GM12878 (cell line): ENCODE measurements around the gene ARFRP1. TPM values are rescaled to one million over a fixed set of nuclear protein-coding genes. Genes with fewer than 3 reads are reported as not detected.

ENCODE experiments used
- ATAC-seq: fragments of 200-7000 bp; cut with Tn5 transposase; 3 replicates; pipeline ENCODE4 v1.9.1; 2020; ENCODE audit warnings: mild to moderate bottlenecking, moderate library complexity
- BruUV-seq: library from RNA; stranded (reverse); fragments of 400-500 nt; replicated peaks from 2 replicates; lab custom pipeline; 2021; lab: Mats Ljungman, UMichigan
- CTCF ChIA-PET: fragments of 300-600 bp; sonication (Branson Sonifier 250); formaldehyde crosslinking; extraction: SDS; loops from one replicate; lab custom pipeline; 2021; ENCODE audit warnings: inconsistent platforms; lab: Yijun Ruan, JAX
- POLR2A ChIA-PET: fragments of 350-600 bp; formaldehyde crosslinking; extraction: SDS; loops from one replicate; lab custom pipeline; 2021; ENCODE audit warnings: inconsistent platforms; lab: Charles Lee
- RAD21 ChIA-PET: fragments of 300-600 bp; sonication (Branson Sonifier 250); formaldehyde crosslinking; loops from one replicate; lab custom pipeline; 2023; ENCODE audit warnings: antibody characterized with exemption; ENCODE audit not compliant: unreplicated experiment; lab: Charles Lee
- SMC1A ChIA-PET: fragments of 300-600 bp; sonication (Branson Sonifier 250); formaldehyde crosslinking; loops from one replicate; lab custom pipeline; 2023; ENCODE audit not compliant: unreplicated experiment, uncharacterized antibody; lab: Charles Lee
- DNase-seq: peaks from one replicate; pipeline ENCODE4 v3.0.0-alpha.2; 2011; ENCODE audit warnings: low read depth, low spot score
- FAIRE-seq: peaks from 3 replicates; lab custom pipeline; 2011; peaks lifted over from hg19 to GRCh38; lab: Jason Lieb, UNC
- H2AFZ ChIP-seq: 2 replicates; pipeline ENCODE4 v1.6.0; 2011; ENCODE audit warnings: low read depth, low read length, control low read depth; ENCODE audit not compliant: control insufficient read depth
- H3K27ac ChIP-seq: 2 replicates; pipeline ENCODE4 v1.5.1; 2011; ENCODE audit warnings: control low read depth; ENCODE audit not compliant: control insufficient read depth, insufficient read depth
- H3K27me3 ChIP-seq, 2 experiments: replicated peaks in 1 of 2; 2 replicates each; pipeline versions ENCODE4 v1.6.0 to v1.6.1; 2011; ENCODE audit warnings: low read length in 1 of 2; ENCODE audit not compliant: control insufficient read depth in 2 of 2, insufficient read depth in 2 of 2
- H3K36me3 ChIP-seq, 2 experiments: 2 replicates each; pipeline ENCODE4 v1.5.1; 2011; ENCODE audit warnings: low read length in 1 of 2; ENCODE audit not compliant: control insufficient read depth in 2 of 2, insufficient read depth in 2 of 2
- H3K4me1 ChIP-seq: 2 replicates; pipeline ENCODE4 v1.6.1; 2011; ENCODE audit warnings: mild to moderate bottlenecking, low read length, moderate library complexity, mixed read lengths; ENCODE audit not compliant: control insufficient read depth, insufficient read depth
- H3K4me2 ChIP-seq: 2 replicates; pipeline ENCODE4 v1.6.0; 2011; ENCODE audit warnings: control low read depth; ENCODE audit not compliant: control insufficient read depth, insufficient read depth
- H3K4me3 ChIP-seq: fragments of 200-600 bp; sonication (generic); 2 replicates; pipeline ENCODE4 v1.5.1; 2016
- H3K79me2 ChIP-seq: 2 replicates; pipeline ENCODE4 v1.6.0; 2011; ENCODE audit warnings: low read length; ENCODE audit not compliant: control insufficient read depth, insufficient read depth
- H3K9ac ChIP-seq: 2 replicates; pipeline ENCODE4 v1.8.0; 2011; ENCODE audit warnings: low read length, control low read depth, mixed read lengths; ENCODE audit not compliant: control insufficient read depth, insufficient read depth
- H3K9me3 ChIP-seq: replicated peaks from 3 replicates; pipeline ENCODE4 v1.5.1; 2011; ENCODE audit warnings: mild to moderate bottlenecking, low read length; ENCODE audit not compliant: control insufficient read depth, insufficient read depth
- H4K20me1 ChIP-seq: 2 replicates; pipeline ENCODE4 v1.6.0; 2011; ENCODE audit not compliant: control insufficient read depth, insufficient read depth
- FOXM1 ChIP-seq: IDR thresholded peaks from 2 replicates; pipeline ENCODE4 v1.6.1; 2012; ENCODE audit warnings: low read depth, mild to moderate bottlenecking, inconsistent platforms, low read length, moderate library complexity
- NR2C2 ChIP-seq: IDR thresholded peaks from 2 replicates; pipeline ENCODE4 v1.6.1; 2011; ENCODE audit warnings: borderline replicate concordance, low read depth; ENCODE audit not compliant: control insufficient read depth, insufficient read length
- RAD21 ChIP-seq: IDR thresholded peaks from 2 replicates; pipeline ENCODE4 v1.6.1; 2011; ENCODE audit warnings: mild to moderate bottlenecking, low read depth, low read length, moderate library complexity; ENCODE audit not compliant: insufficient read depth
- SUPT20H ChIP-seq: IDR thresholded peaks from 2 replicates; pipeline ENCODE4 v1.6.1; 2011; ENCODE audit warnings: low read depth, mild to moderate bottlenecking, low read length, moderate library complexity, borderline replicate concordance; ENCODE audit not compliant: control insufficient read depth
- TCF7 ChIP-seq: IDR thresholded peaks from 2 replicates; pipeline ENCODE4 v1.6.1; 2014; ENCODE audit warnings: antibody characterized with exemption, borderline replicate concordance
- ZSCAN29 ChIP-seq: fragments of 450-650 bp; IDR thresholded peaks from 2 replicates; pipeline ENCODE4 v1.6.1; 2017; ENCODE audit warnings: mild to moderate bottlenecking, moderate library complexity
- WGBS: methylation state at CpG from one replicate; pipeline ENCODE4 v1.1.6; 2016; ENCODE audit warnings: low lambda C conversion rate; ENCODE audit not compliant: insufficient replicate concordance, insufficient coverage; ENCODE audit errors: missing lambda C conversion rate; 5-methylcytosine and 5-hydroxymethylcytosine counted together
- in situ Hi-C: fragments of 300-500 bp; cut with MboI; formaldehyde crosslinking; loops from 9 replicates; pipeline ENCODE4 v1.14.3; 2018; ENCODE audit warnings: mixed read lengths
- intact Hi-C: fragments of 100-400 bp; cut with micrococcal nuclease; formaldehyde crosslinking; loops from one replicate; pipeline ENCODE4 v1.14.2; 2022; ENCODE audit not compliant: unreplicated experiment
- polyA plus RNA-seq, 11 experiments: library from polyadenylated mRNA; depleted of rRNA in 4 of 11; unstranded in 6 of 11; stranded (reverse) in 5 of 11; fragments of >200 nt; fragmentation: Nextera tagmentation in 4 of 11; fragmentation: Illumina TruSeq in 1 of 11; extraction: Ambion mirVana in 4 of 11; extraction: Trizol in 1 of 11; gene quantifications; 1 replicate in 1 of 11; 2 replicates in 10 of 11; pipeline versions ENCODE4 v1.2.1 to v1.2.3, GENCODE V29; 2011 to 2016; ENCODE audit warnings: inconsistent platforms in 2 of 11, missing spikeins in 2 of 11, low read depth in 1 of 11
- total RNA-seq, 4 experiments: library from RNA; depleted of rRNA in 3 of 4; stranded (reverse); fragments of >200 nt in 3 of 4; fragmentation: Illumina TruSeq in 1 of 4; extraction: Trizol in 1 of 4; gene quantifications; 2 replicates each; pipeline versions ENCODE4 v1.2.1 to v1.2.3, GENCODE V29; 2013 to 2021

ARFRP1 gene
- total and polyA plus RNA-seq, 10 of the 15 experiments (the other 5 are each of a cell fraction or from before 2014, with no cell fraction given), result 0.37 to 71.7 (median 34.6) TPM

DNA sequence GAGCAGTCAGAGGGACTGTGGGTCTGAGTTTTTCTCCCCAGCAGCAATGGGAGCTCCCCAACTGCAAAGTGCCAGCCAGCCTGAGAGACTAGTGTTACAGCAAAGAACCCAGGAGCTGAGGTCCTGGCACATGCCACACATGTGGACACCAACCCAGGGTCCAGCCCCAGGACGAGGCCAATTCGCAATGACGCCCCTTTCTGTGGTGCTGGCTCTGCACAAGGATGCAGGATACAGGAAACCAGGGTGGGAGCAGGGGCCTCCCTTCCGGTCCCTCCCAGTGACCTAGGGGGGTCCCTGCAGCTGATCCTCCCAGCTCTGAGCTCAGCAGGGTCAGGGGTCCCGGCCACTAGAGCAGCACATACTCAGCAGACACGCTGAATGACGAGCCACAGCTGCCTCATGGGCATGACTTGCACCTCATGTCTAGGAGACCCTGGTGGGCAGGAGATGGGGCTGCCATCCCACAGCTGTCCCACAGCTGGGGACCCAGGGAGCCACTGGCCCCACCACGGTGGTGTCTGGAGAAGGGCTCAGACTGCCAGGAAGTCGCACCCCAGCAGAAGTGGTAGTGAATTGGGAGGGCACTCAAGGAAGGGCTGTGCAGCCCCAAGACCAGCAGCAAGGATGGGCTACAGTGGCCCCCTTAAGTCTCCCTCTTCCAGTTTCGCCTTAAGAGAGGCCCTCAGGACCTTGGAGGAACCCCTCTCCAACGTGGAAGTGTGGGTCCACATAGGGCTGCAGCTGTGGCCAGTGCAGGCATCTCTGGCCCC, 3.6 kb downstream of the ARFRP1 start:
- H3K4me1 ChIP-seq, result peaks cover 19% of the 10 kb centered on the region
- 74% methylated on average over 11 of the region's 11 CpGs for WGBS
- peaks cover 32% of the 10 kb centered on the region for H3K79me2 ChIP-seq
- DNase-seq, result no peak
- no peak for FAIRE-seq
- TF ChIP-seq NR2C2 (no peak), TCF7 (no peak), FOXM1 (no peak), ZSCAN29 (no peak), RAD21 (no peak), SUPT20H (no peak)
- H3K27me3 ChIP-seq, result no peaks in the 10 kb centered on the region
- peaks cover 5 to 7% of the 10 kb centered on the region in 2 experiments; a peak in 3 of 4 replicates for H3K36me3 ChIP-seq
- H3K9ac ChIP-seq, result no peak overlapping the region
- no peaks in the 10 kb centered on the region for H4K20me1 ChIP-seq
- POLR2A ChIA-PET, result no interaction called here
- RAD21 ChIA-PET, result interaction anchor here (0.7 to 1.1 kb wide), 2 partner anchors 166 to 240 kb away, joined by 3 read pairs; no protein-coding TSS in a partner anchor
- H3K4me2 ChIP-seq, result no peak overlapping the region
- H3K27ac ChIP-seq, result no peak overlapping the region
- no TSS peak for BruUV-seq
- intact Hi-C loops (no loop called here), in situ Hi-C loops (no loop called here)
- no peaks in the 10 kb centered on the region for H3K9me3 ChIP-seq
- no peak overlapping the region for H3K4me3 ChIP-seq
- ATAC-seq, result no peak
- CTCF ChIA-PET, result interaction anchor here (0.6 kb wide), 1 partner anchor 367 kb away, joined by 3 read pairs; no protein-coding TSS in a partner anchor
- SMC1A ChIA-PET, result no interaction called here
- H2AFZ ChIP-seq, result no peak overlapping the region
